Activated CD8-positive, alpha-beta T cell treated with anti-CD3 and anti-CD28 coated beads for 36 hours (primary cell): Measurements from ENCODE around the gene PRELID3B. TPM values are rescaled to one million over a fixed set of nuclear protein-coding genes. Genes with fewer than 3 reads are reported as not detected.

ENCODE experiments used
- ATAC-seq: fragments of 200-7000 bp; cut with Tn5 transposase; one replicate; pipeline ENCODE4 v1.10.0; 2021; ENCODE audit warnings: mild to moderate bottlenecking, moderate library complexity
- CTCF ChIA-PET: fragments of 350-600 bp; sonication (Branson Sonifier 250); formaldehyde crosslinking; loops from one replicate; lab custom pipeline; 2021; ENCODE audit warnings: antibody characterized with exemption; lab: Charles Lee
- POLR2A ChIA-PET: fragments of 350-600 bp; sonication (Branson Sonifier 250); formaldehyde crosslinking; loops from one replicate; lab custom pipeline; 2021; ENCODE audit warnings: antibody characterized with exemption; lab: Charles Lee
- DNase-seq: peaks from one replicate; pipeline ENCODE4 v3.0.0-alpha.2; 2020
- H3K27ac Mint-ChIP-seq: one replicate; pipeline ENCODE4 v1.8.0; 2021; ENCODE audit warnings: mild to moderate bottlenecking, mixed read lengths
- H3K27me3 Mint-ChIP-seq: one replicate; pipeline ENCODE4 v1.8.0; 2021; ENCODE audit warnings: mixed read lengths
- H3K36me3 Mint-ChIP-seq: one replicate; pipeline ENCODE4 v1.8.0; 2021; ENCODE audit warnings: low read depth, mixed read lengths
- H3K4me1 Mint-ChIP-seq: one replicate; pipeline ENCODE4 v1.8.0; 2021; ENCODE audit warnings: low read depth, mixed read lengths
- H3K4me3 Mint-ChIP-seq: one replicate; pipeline ENCODE4 v1.8.0; 2021; ENCODE audit warnings: mild to moderate bottlenecking, moderate library complexity, mixed read lengths
- H3K9me3 Mint-ChIP-seq: one replicate; pipeline ENCODE4 v1.8.0; 2021; ENCODE audit warnings: mixed read lengths
- CTCF ChIP-seq: fragments of 200-600 bp; IDR thresholded peaks from one replicate; pipeline ENCODE4 v1.8.0; 2022; ENCODE audit warnings: antibody characterized with exemption, mild to moderate bottlenecking
- intact Hi-C: fragments of 100-400 bp; cut with micrococcal nuclease; formaldehyde crosslinking; loops from one replicate; pipeline ENCODE4 v1.10.0; 2022
- total RNA-seq, 2 experiments: library from RNA; stranded (reverse); gene quantifications; one replicate each; pipeline ENCODE4 v1.2.3, GENCODE V29; 2021

Gene PRELID3B
- total RNA-seq, 2 experiments from 2014 or later: 140 to 145 TPM

GRCh38 chr20:59082981-59083380 lies 40.4 kb upstream of the PRELID3B start:
- no peak for ATAC-seq
- no peak for TF ChIP-seq CTCF
- Mint-ChIP-seq H3K9me3 (no peaks in the 10 kb centered on the region), H3K27me3 (peaks cover 2% of the 10 kb centered on the region), H3K36me3 (no peaks in the 10 kb centered on the region), H3K4me1 (peaks cover 10% of the 10 kb centered on the region), H3K27ac (no peak overlapping the region), H3K4me3 (no peak overlapping the region)
- no peak for DNase-seq
- intact Hi-C loops: no loop called here
- ChIA-PET POLR2A (interaction anchor here (1.2 kb wide), 1 partner anchor 131 kb away, joined by 3 read pairs; no protein-coding TSS in a partner anchor), CTCF (interaction anchor here (0.8 to 8.5 kb wide), 22 partner anchors 9 to 321 kb away, joined by 3 to 234 read pairs (median 4); no protein-coding TSS in a partner anchor)

- H3K27me3 Mint-ChIP-seq: peaks cover 2% of the 10 kb centered on the region
Measured at GRCh38 chr20:59082077-59082740, 39.6 kb upstream of the PRELID3B start.

GRCh38 chr20:59081036-59081435 lies 38.5 kb upstream of the PRELID3B start:
- intact Hi-C loops: no loop called here
- ATAC-seq: no peak
- Mint-ChIP-seq H3K4me3 (no peak overlapping the region), H3K27me3 (peaks cover 2% of the 10 kb centered on the region), H3K4me1 (peaks cover 26% of the 10 kb centered on the region), H3K36me3 (no peaks in the 10 kb centered on the region), H3K27ac (no peak overlapping the region), H3K9me3 (no peaks in the 10 kb centered on the region)
- ChIA-PET CTCF (interaction anchor here (0.7 to 2.3 kb wide), 6 partner anchors 24 to 224 kb away, joined by 3 to 17 read pairs (median 3); no protein-coding TSS in a partner anchor), POLR2A (no interaction called here)
- no peak for TF ChIP-seq CTCF
- DNase-seq: no peak

More at GRCh38 chr20:59082077-59082740, 39.6 kb upstream of the PRELID3B start:
- DNase-seq: no peak
- no peaks in the 10 kb centered on the region for H3K36me3 Mint-ChIP-seq
- H3K27ac Mint-ChIP-seq: no peak overlapping the region
- ATAC-seq: no peak
- intact Hi-C loops: no loop called here
- ChIA-PET POLR2A (interaction anchor here (1.2 kb wide), 1 partner anchor 131 kb away, joined by 3 read pairs; no protein-coding TSS in a partner anchor), CTCF (interaction anchor here (0.7 to 8.5 kb wide), 24 partner anchors 9 to 175 kb away, joined by 3 to 234 read pairs (median 4); no protein-coding TSS in a partner anchor)
- peaks cover 15% of the 10 kb centered on the region for H3K4me1 Mint-ChIP-seq
- H3K4me3 Mint-ChIP-seq: no peak overlapping the region
- H3K9me3 Mint-ChIP-seq: no peaks in the 10 kb centered on the region
- TF ChIP-seq CTCF: peak; percentile 38

GRCh38 chr20:59078231-59078630 lies 35.6 kb upstream of the PRELID3B start:
- ChIA-PET CTCF (no interaction called here), POLR2A (no interaction called here)
- no peaks in the 10 kb centered on the region for H3K36me3 Mint-ChIP-seq
- DNase-seq (peak; percentile 33), ATAC-seq (peak; percentile 38)
- no peak overlapping the region for H3K27ac Mint-ChIP-seq
- H3K4me1 Mint-ChIP-seq: peaks cover 52% of the 10 kb centered on the region
- no peak for TF ChIP-seq CTCF
- no peaks in the 10 kb centered on the region for H3K9me3 Mint-ChIP-seq
- intact Hi-C loops: no loop called here
- H3K27me3 Mint-ChIP-seq: peaks cover 5% of the 10 kb centered on the region
- H3K4me3 Mint-ChIP-seq: no peak overlapping the region

DNA sequence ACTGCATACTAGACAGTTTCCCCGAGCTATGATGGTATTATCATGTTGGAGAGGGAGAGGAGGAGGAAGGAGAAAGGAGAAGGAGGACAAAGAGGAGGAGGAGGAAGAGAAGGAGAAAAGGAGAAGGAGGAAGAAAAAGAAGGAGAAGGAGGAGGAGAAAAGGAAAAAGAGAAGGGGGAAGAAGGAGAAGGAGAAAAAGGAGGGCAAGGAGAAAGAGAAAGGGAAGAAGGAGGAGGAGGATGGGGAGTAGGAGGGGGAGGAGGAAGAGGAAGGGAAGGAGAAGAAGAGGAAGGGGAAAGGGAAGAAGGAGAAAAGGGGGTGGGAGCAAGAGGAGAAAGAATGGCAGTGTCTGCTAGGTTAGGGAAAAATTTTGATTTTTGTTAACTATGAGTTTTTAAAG lies 35.1 kb upstream of the PRELID3B start:
- Mint-ChIP-seq H3K27ac (peak overlapping the region; percentile 7), H3K4me3 (no peak overlapping the region), H3K4me1 (peaks cover 56% of the 10 kb centered on the region), H3K9me3 (no peaks in the 10 kb centered on the region), H3K36me3 (no peaks in the 10 kb centered on the region), H3K27me3 (peaks cover 8% of the 10 kb centered on the region)
- intact Hi-C loops: no loop called here
- TF ChIP-seq CTCF: no peak
- no peak for DNase-seq
- ChIA-PET CTCF (interaction anchor here (0.9 kb wide), 1 partner anchor 122 kb away, joined by 4 read pairs; no protein-coding TSS in a partner anchor), POLR2A (interaction anchor here (0.7 to 1.9 kb wide), 2 partner anchors 37 to 45 kb away, joined by 3 to 4 read pairs; partner anchors contain the start of gene ATP5F1E)
- ATAC-seq: no peak
